ENCODE measurements around the gene C20orf96.
"Not testable (repeated sequence)": the region's sequence is repeated elsewhere in the genome, so short reads cannot be mapped to it uniquely, and the experiment has no call there.

C20orf96 gene

DNA sequence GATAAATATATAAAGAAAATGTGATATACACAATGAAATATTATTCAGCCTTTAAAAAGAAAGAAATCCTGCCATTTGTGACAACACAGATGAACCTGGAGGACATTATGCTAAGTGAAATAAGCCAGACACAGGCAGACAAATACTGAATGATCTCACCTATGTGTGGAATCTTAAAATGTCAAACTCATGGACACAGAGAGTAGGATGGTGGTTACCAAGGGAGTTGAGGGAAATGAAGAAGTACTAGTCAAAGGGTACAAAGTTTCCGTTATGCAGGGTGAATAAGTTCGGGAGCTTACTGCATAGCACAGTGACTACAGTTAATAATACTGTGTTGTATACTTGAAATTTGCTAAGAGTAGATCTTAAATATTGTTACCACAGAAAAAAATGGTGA, 47.6 kb downstream of the C20orf96 start:
- DNase-seq (ENCODE audit: low read depth): no peak
- no peak overlapping the region for H3K4me3 ChIP-seq (ENCODE audit: control insufficient read depth, low read depth, low read length)
- TF ChIP-seq, protein P1, sequence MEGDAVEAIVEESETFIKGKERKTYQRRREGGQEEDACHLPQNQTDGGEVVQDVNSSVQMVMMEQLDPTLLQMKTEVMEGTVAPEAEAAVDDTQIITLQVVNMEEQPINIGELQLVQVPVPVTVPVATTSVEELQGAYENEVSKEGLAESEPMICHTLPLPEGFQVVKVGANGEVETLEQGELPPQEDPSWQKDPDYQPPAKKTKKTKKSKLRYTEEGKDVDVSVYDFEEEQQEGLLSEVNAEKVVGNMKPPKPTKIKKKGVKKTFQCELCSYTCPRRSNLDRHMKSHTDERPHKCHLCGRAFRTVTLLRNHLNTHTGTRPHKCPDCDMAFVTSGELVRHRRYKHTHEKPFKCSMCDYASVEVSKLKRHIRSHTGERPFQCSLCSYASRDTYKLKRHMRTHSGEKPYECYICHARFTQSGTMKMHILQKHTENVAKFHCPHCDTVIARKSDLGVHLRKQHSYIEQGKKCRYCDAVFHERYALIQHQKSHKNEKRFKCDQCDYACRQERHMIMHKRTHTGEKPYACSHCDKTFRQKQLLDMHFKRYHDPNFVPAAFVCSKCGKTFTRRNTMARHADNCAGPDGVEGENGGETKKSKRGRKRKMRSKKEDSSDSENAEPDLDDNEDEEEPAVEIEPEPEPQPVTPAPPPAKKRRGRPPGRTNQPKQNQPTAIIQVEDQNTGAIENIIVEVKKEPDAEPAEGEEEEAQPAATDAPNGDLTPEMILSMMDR (conservative IDR thresholded peaks at IDR 0.05; ENCODE audit: control insufficient read depth, insufficient read depth, low read depth, low read length): no peak

DNA sequence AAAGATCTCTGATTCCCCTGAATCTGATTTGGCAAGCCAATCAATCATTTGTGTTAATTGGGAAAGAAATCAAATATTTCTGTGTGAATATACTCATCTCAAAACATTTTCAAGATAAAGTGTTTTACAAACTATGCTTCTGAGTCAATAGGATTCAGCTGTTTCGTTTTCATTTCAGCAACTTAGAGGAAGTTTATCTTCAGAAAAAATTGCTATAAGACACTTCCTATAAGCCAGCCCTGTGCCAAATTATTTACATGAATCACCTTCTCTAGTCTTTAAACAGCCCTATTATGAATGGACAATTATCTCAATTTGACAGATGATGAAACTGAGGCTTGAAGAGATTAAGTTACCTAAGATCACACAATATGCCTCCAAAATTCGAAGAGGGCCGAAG, 52.6 kb downstream of the C20orf96 start:
- no peak for DNase-seq (ENCODE audit: low read depth)
- TF ChIP-seq, protein P1 (conservative IDR thresholded peaks at IDR 0.05; ENCODE audit: control insufficient read depth, insufficient read depth, low read depth, low read length): no peak
- no peak overlapping the region for H3K4me3 ChIP-seq (ENCODE audit: control insufficient read depth, low read depth, low read length)

DNA sequence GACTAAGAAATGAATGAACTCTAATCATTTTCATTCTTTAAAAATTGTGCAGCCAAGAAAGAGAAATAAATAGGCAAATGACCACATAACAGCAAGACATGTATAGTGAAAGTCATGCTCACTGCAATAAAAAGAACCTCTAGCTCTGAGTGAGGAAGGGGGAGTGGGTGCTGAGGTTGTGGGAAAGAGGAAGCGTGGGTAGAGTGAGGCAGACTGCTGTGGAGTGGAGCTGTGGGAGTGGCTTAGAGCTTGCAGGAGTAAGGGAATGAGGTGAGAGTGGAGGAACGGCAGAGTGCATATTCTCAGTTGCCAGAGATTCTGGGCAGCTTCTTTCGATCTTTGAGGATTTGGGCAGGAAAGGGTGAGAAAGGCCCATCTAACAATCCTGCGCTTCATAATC, 53.1 kb downstream of the C20orf96 start:
- H3K4me3 ChIP-seq (ENCODE audit: control insufficient read depth, low read depth, low read length): no peak overlapping the region
- DNase-seq (ENCODE audit: low read depth): no peak
- TF ChIP-seq, protein P1 (conservative IDR thresholded peaks at IDR 0.05; ENCODE audit: control insufficient read depth, insufficient read depth, low read depth, low read length): no peak

- DNase-seq (ENCODE audit: low read depth): peak; percentile 7
- H3K4me3 ChIP-seq (ENCODE audit: control insufficient read depth, low read depth, low read length): no peak overlapping the region
- TF ChIP-seq, protein P1 (conservative IDR thresholded peaks at IDR 0.05; ENCODE audit: control insufficient read depth, insufficient read depth, low read depth, low read length): no peak
Measured at GRCh38 chr20:235891-236290, 54.7 kb downstream of the C20orf96 start.

GRCh38 chr20:227439-228105, 63.0 kb downstream of the C20orf96 start:
- TF ChIP-seq, protein P1 (conservative IDR thresholded peaks at IDR 0.05; ENCODE audit: control insufficient read depth, insufficient read depth, low read depth, low read length): no peak
- no peak overlapping the region for H3K4me3 ChIP-seq (ENCODE audit: control insufficient read depth, low read depth, low read length)

GRCh38 chr20:226958-227357, 63.6 kb downstream of the C20orf96 start, which contains the start of gene DEFB129:
Gene DEFB129, plus strand, starts transcription at chr20:227258. Its CDS starts 31 bp downstream, at chr20:227289.
- no peak for DNase-seq (ENCODE audit: low read depth)
- TF ChIP-seq, protein P1 (conservative IDR thresholded peaks at IDR 0.05; ENCODE audit: control insufficient read depth, insufficient read depth, low read depth, low read length): no peak
- H3K4me3 ChIP-seq (ENCODE audit: control insufficient read depth, low read depth, low read length): no peak within 1 kb of the TSS

More at GRCh38 chr20:227439-228105, 63.0 kb downstream of the C20orf96 start:
- DNase-seq (ENCODE audit: low read depth): no peak

DNA sequence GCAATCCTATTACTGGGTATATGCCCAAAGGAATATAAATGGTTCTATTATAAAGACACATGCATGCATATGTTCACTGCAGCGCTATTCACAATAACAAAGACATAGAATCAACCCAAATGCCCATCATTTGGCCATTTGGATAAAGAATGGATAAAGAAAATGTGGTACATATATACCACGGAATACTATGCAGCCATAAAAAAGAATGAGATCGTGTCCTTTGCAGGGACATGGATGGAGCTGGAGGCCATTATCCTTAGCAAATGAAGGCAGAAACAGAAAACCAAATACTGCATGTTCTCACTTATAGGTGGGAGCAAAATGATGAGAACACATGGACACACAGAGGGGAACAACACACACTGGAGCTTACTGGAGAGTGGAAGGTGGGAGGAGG, 64.7 kb downstream of the C20orf96 start:
- H3K4me3 ChIP-seq (ENCODE audit: control insufficient read depth, low read depth, low read length); DNase-seq (ENCODE audit: low read depth): not testable (repeated sequence)

Measured in fibroblast of mammary gland (primary cell).